Fibroblast of villous mesenchyme (primary cell): Measurements from ENCODE around the gene CLK3. TPM values are rescaled to one million over a fixed set of nuclear protein-coding genes. Genes with fewer than 3 reads are reported as not detected.

ENCODE experiments used
- DNase-seq: peaks from one replicate; pipeline ENCODE4 v3.0.0-alpha.2; 2010; ENCODE audit warnings: low read depth
- H3K4me3 ChIP-seq: 2 replicates; pipeline ENCODE4 v1.5.1; 2011; ENCODE audit warnings: low read depth, mild to moderate bottlenecking, low read length
- total RNA-seq: library from RNA; depleted of rRNA; stranded (reverse); fragments of >200 nt; gene quantifications from 2 replicates; pipeline ENCODE4 v1.2.3, GENCODE V29; 2012
- TF ChIP-seq, protein P1 (sequence below): IDR thresholded peaks from 2 replicates; pipeline ENCODE4 v1.5.1; 2012; ENCODE audit warnings: low read depth, mild to moderate bottlenecking, low read length; ENCODE audit not compliant: insufficient read depth

Gene CLK3
- total RNA-seq, 1 donor = 38.4 TPM

DNA sequence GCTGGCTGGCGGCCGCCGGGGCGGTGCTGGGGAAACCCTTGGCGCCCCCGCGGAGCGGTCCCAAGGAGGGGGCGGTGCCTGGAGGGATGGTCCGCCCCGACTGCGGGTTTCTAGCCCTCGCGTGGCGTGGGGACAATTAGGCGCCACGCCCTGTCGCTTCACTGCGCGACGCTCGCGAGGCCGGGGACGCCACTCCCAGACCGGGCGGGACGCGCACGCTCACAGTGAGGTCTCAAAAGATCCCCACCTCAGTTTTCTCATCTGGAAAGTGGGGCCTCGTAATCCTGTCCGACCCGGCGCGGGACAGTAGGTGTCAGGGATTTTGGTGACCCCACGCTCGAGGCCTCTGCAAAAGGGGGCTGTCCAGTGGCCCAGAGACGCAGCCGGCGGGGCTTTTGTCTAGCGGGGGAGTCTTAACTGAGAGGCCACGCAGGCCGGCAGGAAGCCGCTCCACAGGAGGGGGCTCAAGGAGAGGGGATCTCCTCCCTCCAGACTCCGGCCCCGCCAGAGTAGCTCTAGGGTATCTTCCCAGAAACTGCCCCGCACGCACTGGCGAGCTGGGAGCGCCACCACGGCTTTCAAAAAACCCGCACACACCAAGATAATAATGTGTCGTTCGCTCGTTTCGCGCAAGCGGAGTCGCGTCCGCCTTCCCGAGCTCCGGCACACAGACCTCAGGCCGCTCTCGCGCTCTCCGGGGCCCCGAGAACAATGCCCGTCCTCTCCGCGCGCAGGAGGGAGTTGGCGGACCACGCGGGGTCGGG lies 710 bp upstream of the CLK3 start:
- H3K4me3 ChIP-seq = peak overlapping the region; percentile 93
- TF ChIP-seq, protein P1, sequence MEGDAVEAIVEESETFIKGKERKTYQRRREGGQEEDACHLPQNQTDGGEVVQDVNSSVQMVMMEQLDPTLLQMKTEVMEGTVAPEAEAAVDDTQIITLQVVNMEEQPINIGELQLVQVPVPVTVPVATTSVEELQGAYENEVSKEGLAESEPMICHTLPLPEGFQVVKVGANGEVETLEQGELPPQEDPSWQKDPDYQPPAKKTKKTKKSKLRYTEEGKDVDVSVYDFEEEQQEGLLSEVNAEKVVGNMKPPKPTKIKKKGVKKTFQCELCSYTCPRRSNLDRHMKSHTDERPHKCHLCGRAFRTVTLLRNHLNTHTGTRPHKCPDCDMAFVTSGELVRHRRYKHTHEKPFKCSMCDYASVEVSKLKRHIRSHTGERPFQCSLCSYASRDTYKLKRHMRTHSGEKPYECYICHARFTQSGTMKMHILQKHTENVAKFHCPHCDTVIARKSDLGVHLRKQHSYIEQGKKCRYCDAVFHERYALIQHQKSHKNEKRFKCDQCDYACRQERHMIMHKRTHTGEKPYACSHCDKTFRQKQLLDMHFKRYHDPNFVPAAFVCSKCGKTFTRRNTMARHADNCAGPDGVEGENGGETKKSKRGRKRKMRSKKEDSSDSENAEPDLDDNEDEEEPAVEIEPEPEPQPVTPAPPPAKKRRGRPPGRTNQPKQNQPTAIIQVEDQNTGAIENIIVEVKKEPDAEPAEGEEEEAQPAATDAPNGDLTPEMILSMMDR = no peak
- DNase-seq = peak; percentile 70

DNA sequence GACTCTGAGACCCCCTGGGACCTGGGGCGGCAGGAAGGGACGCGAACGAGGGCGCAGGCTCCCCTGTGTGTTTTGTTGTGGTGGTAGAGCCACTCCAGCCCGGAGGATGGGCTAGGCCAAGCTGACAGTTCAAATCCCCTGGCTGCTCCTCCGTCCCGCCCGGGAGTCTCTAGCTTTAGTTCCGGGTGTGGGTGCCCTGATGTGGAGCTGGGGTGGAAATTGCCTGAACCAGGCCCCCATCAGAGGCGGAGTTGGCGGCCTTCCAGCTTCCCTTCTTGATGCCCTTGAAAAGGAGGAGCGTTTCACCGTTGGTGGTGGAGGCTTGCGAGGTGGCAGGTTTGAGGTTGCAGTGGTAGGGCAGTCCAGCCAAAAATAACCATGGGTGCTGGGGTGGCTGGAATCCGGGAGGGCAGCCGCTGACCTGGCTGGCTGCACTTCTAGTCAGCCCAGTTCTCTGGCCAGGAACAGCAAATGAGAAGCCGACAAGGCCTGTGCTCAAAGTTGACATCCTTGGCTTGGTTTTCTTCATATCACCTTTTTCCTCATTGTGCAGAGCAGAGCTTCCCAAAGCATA lies 817 bp downstream of the CLK3 start:
- peak overlapping the region; percentile 93 for H3K4me3 ChIP-seq
- DNase-seq = peak; percentile 76
- TF ChIP-seq, protein P1 = no peak

DNA sequence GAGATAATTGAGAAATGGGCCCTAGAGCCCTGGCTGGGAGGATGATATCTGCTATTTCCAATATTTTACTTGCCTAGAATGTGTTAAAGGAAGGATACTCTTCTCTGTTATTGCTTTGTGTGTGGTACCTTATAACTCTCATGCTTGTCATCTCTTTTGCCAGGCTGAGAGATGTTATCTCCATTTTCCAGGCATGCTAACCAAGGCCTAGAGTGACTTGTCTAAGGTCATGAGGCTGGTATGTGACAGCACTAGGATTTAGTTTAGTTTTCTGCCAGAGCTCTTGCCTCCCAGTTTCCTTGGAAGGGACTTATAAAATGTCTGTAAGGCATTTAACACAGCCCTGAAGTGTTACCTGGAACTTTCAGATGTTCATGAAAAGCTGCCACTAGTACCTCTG lies 1.4 kb downstream of the CLK3 start:
- peak overlapping the region; percentile 93 for H3K4me3 ChIP-seq
- TF ChIP-seq, protein P1 = no peak
- no peak for DNase-seq

DNA sequence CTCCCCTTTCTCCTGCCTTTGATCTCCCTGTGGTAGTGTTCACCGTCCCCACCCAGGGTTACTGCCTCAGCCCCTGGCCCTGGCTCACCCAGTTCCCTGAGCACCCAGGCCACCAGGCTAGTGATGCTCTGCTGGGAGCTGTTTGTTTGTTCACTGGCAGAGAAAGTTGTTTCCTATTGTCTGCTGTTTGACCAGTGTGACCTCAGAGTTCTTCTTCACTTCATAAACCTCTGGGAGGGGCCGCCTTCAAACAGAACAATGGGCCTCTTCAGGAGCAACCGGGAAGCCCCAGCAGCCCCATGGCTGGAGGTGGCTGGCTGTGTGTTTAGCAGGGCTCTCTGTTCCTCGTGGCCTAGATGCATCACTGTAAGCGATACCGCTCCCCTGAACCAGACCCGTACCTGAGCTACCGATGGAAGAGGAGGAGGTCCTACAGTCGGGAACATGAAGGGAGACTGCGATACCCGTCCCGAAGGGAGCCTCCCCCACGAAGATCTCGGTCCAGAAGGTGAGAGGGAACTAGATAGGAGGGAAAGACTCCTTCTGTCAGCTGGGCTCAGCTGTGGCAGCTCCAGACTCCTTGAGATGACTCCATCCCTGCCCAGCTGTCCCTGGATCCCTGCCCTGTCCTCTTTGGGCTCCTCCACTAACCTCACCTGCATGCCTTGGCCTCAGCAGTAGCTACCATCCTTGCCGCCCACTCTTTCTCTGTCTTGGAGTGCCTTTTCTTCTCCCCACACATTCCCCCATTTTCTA lies 3.4 kb downstream of the CLK3 start:
- TF ChIP-seq, protein P1 = no peak
- no peak for DNase-seq
- no peak overlapping the region for H3K4me3 ChIP-seq

DNA sequence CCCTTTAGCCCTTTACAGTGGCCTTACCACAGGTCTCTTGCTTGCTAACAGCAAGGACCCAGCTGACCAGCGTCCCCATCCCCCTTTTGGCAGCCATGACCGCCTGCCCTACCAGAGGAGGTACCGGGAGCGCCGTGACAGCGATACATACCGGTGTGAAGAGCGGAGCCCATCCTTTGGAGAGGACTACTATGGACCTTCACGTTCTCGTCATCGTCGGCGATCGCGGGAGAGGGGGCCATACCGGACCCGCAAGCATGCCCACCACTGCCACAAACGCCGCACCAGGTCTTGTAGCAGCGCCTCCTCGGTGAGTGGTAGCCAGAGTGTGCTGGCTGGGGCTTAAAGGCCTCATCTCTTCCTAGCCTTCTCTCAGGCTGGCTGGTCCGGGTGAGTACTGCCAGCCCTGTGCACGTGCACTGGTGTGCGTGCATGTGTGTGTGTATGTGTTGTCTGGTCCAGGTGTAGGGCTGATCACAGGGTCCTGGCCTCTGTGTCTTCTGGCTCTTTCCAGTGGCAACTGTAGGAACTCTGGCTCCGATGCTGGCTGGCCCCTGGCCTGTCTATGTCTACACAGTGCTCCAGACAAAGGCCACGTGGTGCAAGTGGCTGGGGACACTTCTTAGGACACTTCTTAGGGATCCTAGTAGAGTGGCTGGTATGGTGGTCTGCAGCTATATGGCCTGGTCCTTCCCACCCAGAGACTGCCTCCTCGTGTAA lies 4.4 kb downstream of the CLK3 start:
- DNase-seq = no peak
- no peak overlapping the region for H3K4me3 ChIP-seq
- TF ChIP-seq, protein P1 = no peak
